NCI-H187 (cell line): ENCODE data around the gene CARNS1.
"Not testable (repeated sequence)": the region's sequence is repeated elsewhere in the genome, so short reads cannot be mapped to it uniquely, and the experiment has no call there.

ENCODE experiments used
- DNase-seq, 2 experiments: peaks; one replicate each; lab custom pipeline; 2025; lab: John Stamatoyannopoulos, UW

The CARNS1 gene

GRCh38 chr11:67396587-67397389, 18.7 kb upstream of the CARNS1 start:
- no peak for DNase-seq

DNA sequence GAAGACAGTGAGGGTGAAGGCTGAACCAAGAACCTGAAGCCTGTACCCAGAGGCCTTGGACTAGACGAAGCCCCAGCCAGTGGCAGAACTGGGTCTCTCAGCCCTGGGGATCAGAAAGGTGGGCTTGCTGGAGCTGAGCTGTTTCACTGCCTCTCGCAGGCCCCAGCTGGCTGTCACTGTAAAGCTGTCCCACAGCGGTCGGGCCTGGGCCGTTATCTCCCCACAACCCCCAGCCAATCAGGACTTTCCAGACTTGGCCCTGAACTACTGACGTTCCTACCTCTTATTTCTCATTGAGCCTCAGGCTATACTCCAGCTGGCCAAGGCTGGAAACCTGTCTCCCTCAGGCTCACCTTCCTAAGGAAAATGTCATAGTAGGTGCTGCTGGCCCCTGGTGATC, 17.9 kb upstream of the CARNS1 start:
- DNase-seq, result no peak

GRCh38 chr11:67397986-67398660, 17.4 kb upstream of the CARNS1 start:
- DNase-seq, result no peak

- no peak for DNase-seq
Measured at GRCh38 chr11:67398661-67399563, 16.6 kb upstream of the CARNS1 start.

DNA sequence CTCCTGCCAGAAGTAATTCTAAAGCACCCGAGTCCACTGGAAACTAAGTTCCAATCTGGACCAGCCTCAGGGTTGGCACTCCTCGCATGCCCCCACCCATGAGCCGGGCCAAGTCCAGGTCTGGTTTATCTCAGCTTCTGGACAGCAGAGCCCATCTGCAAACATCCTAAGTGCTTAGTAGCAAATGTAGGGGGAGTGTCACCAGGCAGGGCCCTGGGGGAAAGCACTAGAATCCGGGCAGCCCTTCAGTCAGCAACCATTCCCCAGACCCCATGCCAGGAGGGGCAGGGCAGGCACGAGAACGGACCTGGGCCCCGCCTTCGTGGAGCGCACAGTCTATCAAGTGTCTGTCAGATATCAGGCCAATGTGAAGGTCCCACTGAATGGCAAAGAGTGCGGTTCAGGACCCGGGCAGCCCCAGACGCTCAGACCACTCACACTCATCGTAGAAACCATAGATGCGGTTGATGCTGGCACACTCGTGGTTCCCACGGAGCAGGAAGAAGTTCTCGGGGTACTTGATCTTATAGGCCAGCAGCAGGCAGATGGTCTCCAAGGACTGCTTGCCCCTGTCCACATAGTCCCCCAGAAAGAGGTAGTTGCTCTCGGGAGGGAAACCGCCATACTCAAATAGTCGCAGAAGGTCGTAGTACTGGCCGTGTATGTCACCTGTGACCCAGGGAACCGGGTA, 15.1 kb upstream of the CARNS1 start:
- no peak for DNase-seq

GRCh38 chr11:67400942-67401494, 14.5 kb upstream of the CARNS1 start:
- DNase-seq, result no peak

DNA sequence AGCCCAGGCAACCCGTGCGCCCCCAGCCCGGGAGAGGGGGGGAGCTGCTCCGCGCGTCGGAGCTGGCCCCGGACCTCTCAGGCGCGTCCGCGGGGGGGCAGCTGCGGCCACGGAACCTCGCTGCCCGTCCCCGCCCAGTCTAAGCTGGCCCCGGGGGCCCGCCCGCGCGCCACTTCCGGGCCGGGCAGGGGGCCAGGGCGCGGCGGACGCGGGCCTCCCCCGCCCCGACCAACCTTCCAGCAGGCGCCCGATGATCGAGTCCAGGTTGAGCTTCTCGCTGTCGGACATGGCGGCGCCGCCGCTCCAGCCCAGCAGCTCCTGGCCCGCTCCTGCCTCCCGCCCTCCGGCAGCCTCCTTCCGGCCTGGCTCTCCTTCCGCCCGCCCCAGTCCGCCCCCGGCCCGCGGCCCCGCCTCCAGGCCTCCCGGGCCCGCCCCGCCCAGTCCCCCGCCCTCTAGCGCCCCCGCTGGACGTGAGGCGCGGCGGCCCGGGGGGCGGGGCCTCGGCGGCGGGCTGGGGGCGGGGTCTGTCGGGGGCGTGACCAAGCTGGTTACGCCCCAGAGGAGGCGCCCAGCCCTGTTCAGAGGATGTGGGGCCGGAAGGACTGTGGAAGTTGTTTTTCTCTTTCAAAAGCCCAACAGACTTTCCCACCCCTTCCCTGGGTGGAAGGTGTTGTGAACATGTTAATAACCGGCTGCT, 13.8 kb upstream of the CARNS1 start, which contains the start of gene PPP1CA:
PPP1CA (minus strand) TSS at position 364 of the 697 bp plus-strand sequence; CDS start at position 288, 76 bp downstream.
- peak; percentile 45 to 71 for DNase-seq

DNA sequence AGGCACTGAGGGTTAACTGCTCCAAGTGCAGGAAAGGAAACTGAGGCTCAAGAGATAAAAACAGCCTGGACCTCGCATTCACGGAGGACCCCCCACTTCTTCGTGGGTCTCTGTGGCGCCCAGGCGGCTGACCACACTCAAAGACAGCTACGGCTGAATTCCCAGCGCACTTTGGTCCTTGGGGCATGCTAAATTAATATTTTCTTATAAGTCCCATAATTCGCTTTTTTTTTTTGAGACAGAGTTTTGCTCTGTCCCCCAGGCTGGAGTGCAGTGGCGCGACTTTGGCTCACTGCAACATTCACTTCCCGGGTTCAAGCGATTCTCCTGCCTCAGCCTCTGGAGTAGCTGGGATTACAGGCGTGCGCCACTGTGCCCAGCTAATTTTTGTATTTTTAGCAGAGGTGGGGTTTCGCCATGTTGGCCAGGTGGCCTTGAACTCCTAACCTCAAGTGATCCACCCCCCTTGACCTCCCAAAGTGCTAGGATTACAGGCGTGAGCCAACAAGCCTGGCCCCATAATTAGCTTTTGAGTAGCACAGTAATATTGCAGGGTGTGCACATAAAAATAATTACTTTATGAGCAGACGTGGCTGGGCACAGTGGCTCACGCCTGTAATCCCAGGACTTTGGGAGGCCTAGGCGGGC, 13.2 kb upstream of the CARNS1 start:
- DNase-seq, result not testable (repeated sequence)

- not testable (repeated sequence) for DNase-seq
Measured at GRCh38 chr11:67403085-67403484, 12.4 kb upstream of the CARNS1 start.

DNA sequence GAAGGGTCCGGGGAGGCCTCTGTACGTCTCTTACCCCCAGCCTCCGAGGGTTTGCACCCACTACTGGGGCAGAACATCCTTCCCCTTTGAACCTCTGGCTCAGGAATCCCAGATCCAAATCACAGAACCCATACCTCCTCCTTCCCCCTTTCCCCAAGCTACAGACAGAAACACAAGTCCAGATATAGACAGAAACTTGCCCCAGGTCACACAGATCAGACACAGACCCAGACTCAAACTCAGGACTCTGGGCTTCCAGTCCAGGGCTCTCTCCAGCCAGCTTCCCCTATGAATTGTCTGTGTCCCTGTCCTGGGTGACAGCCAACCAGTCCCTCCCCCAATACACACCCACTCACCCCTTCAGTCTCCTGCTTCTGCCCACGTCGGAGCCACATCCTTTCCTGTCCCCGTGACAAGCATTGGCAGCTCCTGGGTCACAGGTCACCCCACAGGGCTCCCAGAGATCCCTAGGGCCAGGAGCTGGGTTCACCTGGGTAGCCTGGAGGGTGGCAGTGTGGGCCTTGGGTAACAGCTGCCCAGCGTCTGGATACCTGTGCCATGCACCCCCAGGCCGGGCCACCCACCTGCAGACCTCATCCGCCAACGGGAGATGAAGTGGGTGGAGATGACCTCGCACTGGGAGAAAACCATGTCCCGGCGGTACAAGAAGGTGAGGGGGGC, 10.8 kb upstream of the CARNS1 start:
- DNase-seq, result no peak

GRCh38 chr11:67405196-67405567, 10.3 kb upstream of the CARNS1 start:
- DNase-seq, result no peak

- DNase-seq, result no peak
Measured at GRCh38 chr11:67405688-67406339, 9.7 kb upstream of the CARNS1 start.

GRCh38 chr11:67406420-67406968, 9.0 kb upstream of the CARNS1 start:
- no peak for DNase-seq

GRCh38 chr11:67406969-67407687, 8.3 kb upstream of the CARNS1 start:
- no peak for DNase-seq

DNA sequence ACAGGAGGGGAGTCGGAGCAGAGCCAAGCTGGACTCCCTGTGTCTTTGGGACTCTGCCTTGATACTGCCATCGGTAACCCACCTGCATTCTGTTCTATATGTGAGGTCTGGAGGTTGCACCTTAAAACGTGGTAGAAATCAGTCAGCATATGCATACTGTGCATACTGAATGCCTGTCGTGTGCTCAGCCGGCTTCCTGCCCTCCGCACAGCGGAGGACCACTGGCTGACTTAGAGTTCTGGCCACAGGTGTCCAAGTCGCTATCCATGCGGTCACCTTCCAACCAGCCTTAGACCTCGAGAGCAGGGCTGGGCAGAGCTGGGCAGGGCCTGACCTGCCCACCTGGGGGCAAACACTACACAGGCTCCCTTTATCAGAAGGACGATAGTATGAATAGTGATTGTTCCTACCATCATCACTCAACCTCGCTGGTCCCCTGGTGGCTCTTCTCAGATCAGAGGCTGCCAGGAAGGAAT, 7.8 kb upstream of the CARNS1 start:
- DNase-seq, result no peak

- no peak for DNase-seq
Measured at GRCh38 chr11:67408437-67409200, 6.9 kb upstream of the CARNS1 start.

GRCh38 chr11:67409261-67409666, 6.2 kb upstream of the CARNS1 start:
- no peak for DNase-seq
